ENCODE results near the gene PATJ.

The PATJ gene

DNA sequence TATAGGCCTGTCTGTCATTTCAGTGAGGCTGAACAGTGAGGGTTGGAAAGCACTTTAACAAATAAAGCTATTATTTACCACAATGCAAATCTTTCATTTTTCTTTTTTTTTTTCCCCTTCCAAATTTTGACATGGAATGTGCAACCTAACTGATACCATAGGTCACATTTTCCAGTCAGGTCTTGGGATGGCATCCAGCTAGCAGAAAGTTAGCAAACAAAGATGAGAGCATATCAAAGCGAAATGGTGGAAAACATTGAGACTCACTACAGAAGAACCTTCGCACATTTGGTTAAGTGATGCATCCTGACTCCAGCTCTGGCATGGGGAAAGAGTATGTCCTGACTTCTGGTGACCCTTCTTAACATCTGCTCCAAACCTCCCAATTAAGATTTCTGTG is 347.3 kb downstream of the PATJ start:
- no peak overlapping the region for H4K8ac ChIP-seq (ENCODE audit: low read depth, low read length)
- no peak overlapping the region for H3K9ac ChIP-seq (ENCODE audit: low read length)
- H3K4me3 ChIP-seq (ENCODE audit: low read length) = no peak overlapping the region
- no peaks in the 10 kb centered on the region for H3K79me1 ChIP-seq (ENCODE audit: low read length)
- no peak overlapping the region for H2BK15ac ChIP-seq (replicated peaks; ENCODE audit: low read depth)
- no peak overlapping the region for H2AK5ac ChIP-seq (ENCODE audit: low read length)
- H3K79me2 ChIP-seq (ENCODE audit: control insufficient read depth, insufficient read depth, low read length) = no peaks in the 10 kb centered on the region
- H3K18ac ChIP-seq (ENCODE audit: low read length) = no peak overlapping the region
- H3K36me3 ChIP-seq (ENCODE audit: control insufficient read depth, insufficient read depth, low read length) = no peaks in the 10 kb centered on the region
- H3K4me1 ChIP-seq (ENCODE audit: control insufficient read depth, low read depth, low read length) = peaks cover 4% of the 10 kb centered on the region
- no peak overlapping the region for H3K4ac ChIP-seq (ENCODE audit: low read depth, low read length)
- peak overlapping the region; percentile 81 for H3K27ac ChIP-seq (ENCODE audit: low read depth, low read length)
- peak overlapping the region; percentile 64 for H2BK120ac ChIP-seq (ENCODE audit: low read depth, low read length)
- H3K27me3 ChIP-seq (ENCODE audit: insufficient read depth, low read length, poor library complexity) = no peaks in the 10 kb centered on the region
- no CpG with 5 or more reads among the region's 2 CpGs for WGBS (ENCODE audit: extremely low coverage, insufficient coverage, low lambda C conversion rate)
- no peak overlapping the region for H4K5ac ChIP-seq (ENCODE audit: low read length)
- H3K4me2 ChIP-seq (ENCODE audit: low read length) = no peak overlapping the region
- H2BK5ac ChIP-seq (ENCODE audit: low read length) = peak overlapping the region; percentile 10
- H3K23ac ChIP-seq (ENCODE audit: low read length) = no peak overlapping the region
- no peak for DNase-seq
- H3K56ac ChIP-seq (ENCODE audit: low read length) = peak overlapping the region; percentile 25

DNA sequence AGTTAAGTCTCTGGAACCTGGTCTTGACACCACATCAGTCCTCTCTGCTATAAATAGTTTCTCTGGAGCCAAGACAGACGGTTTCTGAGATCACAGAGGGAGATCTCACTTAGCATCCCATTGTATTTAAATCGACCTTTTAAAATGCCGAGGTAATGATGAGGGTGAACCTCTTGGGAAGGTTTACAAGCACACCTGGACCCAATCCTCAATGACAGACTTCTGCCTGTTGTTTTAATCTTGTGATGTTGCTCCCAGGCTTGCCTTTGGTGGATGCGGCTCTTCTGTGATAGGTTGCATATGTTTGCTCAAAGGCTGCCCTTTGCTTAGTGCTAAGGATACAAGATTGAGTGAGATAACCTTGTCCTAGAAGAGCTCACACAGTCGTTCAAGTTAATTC is 347.7 kb downstream of the PATJ start:
- Histone ChIP-seq H3K18ac (ENCODE audit: low read length) (no peak overlapping the region), H3K79me2 (ENCODE audit: control insufficient read depth, insufficient read depth, low read length) (no peaks in the 10 kb centered on the region), H2AK5ac (ENCODE audit: low read length) (no peak overlapping the region), H4K5ac (ENCODE audit: low read length) (no peak overlapping the region), H3K36me3 (ENCODE audit: control insufficient read depth, insufficient read depth, low read length) (no peaks in the 10 kb centered on the region), H2BK120ac (ENCODE audit: low read depth, low read length) (no peak overlapping the region), H2BK15ac (replicated peaks; ENCODE audit: low read depth) (no peak overlapping the region), H3K9ac (ENCODE audit: low read length) (no peak overlapping the region), H3K23ac (ENCODE audit: low read length) (no peak overlapping the region), H3K4me3 (ENCODE audit: low read length) (no peak overlapping the region), H3K4me1 (ENCODE audit: control insufficient read depth, low read depth, low read length) (peaks cover 4% of the 10 kb centered on the region), H3K4me2 (ENCODE audit: low read length) (no peak overlapping the region), H2BK5ac (ENCODE audit: low read length) (no peak overlapping the region), H4K8ac (ENCODE audit: low read depth, low read length) (no peak overlapping the region), H3K27ac (ENCODE audit: low read depth, low read length) (no peak overlapping the region), H3K4ac (ENCODE audit: low read depth, low read length) (no peak overlapping the region), H3K27me3 (ENCODE audit: insufficient read depth, low read length, poor library complexity) (no peaks in the 10 kb centered on the region), H3K79me1 (ENCODE audit: low read length) (no peaks in the 10 kb centered on the region), H3K56ac (ENCODE audit: low read length) (no peak overlapping the region)
- DNase-seq = peak; percentile 96
- WGBS (ENCODE audit: extremely low coverage, insufficient coverage, low lambda C conversion rate) = no CpG with 5 or more reads among the region's 5 CpGs

DNA sequence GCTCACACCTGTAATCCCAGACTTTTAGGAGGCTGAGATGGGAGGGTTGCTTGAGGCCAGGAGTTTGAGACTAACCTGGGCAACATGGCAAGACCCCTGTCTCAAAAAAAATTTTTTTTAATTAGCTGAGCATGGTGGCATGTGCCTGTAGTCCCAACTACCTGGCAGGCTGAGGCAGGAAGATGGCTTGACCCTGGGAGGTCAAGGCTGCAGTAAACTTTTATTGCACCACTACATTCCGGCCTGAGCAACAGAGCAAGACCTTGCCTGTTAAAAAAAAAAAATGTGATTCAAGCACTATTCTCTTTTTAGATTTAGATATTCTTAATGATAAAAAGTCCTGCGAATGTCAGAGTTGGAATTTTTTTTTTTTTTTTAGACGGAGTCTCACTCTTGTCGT is 349.8 kb downstream of the PATJ start:
- Histone ChIP-seq H2BK5ac (ENCODE audit: low read length) (no peak overlapping the region), H2BK15ac (replicated peaks; ENCODE audit: low read depth) (no peak overlapping the region), H3K4me1 (ENCODE audit: control insufficient read depth, low read depth, low read length) (peaks cover 4% of the 10 kb centered on the region), H3K4ac (ENCODE audit: low read depth, low read length) (no peak overlapping the region), H3K27ac (ENCODE audit: low read depth, low read length) (no peak overlapping the region), H3K23ac (ENCODE audit: low read length) (no peak overlapping the region), H3K36me3 (ENCODE audit: control insufficient read depth, insufficient read depth, low read length) (no peaks in the 10 kb centered on the region), H3K9ac (ENCODE audit: low read length) (no peak overlapping the region), H3K79me1 (ENCODE audit: low read length) (no peaks in the 10 kb centered on the region), H3K79me2 (ENCODE audit: control insufficient read depth, insufficient read depth, low read length) (no peaks in the 10 kb centered on the region), H3K56ac (ENCODE audit: low read length) (no peak overlapping the region), H2AK5ac (ENCODE audit: low read length) (no peak overlapping the region), H4K5ac (ENCODE audit: low read length) (no peak overlapping the region), H3K27me3 (ENCODE audit: insufficient read depth, low read length, poor library complexity) (no peaks in the 10 kb centered on the region), H4K8ac (ENCODE audit: low read depth, low read length) (no peak overlapping the region), H2BK120ac (ENCODE audit: low read depth, low read length) (no peak overlapping the region), H3K18ac (ENCODE audit: low read length) (no peak overlapping the region), H3K4me2 (ENCODE audit: low read length) (no peak overlapping the region), H3K4me3 (ENCODE audit: low read length) (no peak overlapping the region)
- no peak for DNase-seq
- WGBS (ENCODE audit: extremely low coverage, insufficient coverage, low lambda C conversion rate) = no CpG with 5 or more reads among the region's 4 CpGs

DNA sequence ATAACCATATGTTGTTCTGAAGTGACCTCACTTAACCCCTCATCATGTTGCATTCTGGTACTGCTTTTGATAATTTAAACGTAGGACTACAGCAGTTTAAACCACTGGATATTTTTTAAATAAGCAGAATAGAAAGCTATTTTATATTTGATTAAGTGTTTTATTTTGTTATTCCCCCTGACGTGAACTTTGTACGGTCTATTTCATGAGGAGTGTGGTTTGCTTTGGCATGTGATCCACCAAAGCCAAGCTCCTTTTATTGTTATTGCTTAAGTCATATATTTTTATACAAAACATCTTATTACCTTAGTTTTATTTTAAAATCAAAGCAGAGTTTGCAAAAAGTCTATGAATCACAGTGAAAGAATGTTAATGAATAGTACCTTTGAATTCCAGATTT is 351.0 kb downstream of the PATJ start:
- Histone ChIP-seq H3K36me3 (ENCODE audit: control insufficient read depth, insufficient read depth, low read length) (no peaks in the 10 kb centered on the region), H2BK120ac (ENCODE audit: low read depth, low read length) (no peak overlapping the region), H3K27ac (ENCODE audit: low read depth, low read length) (no peak overlapping the region), H3K23ac (ENCODE audit: low read length) (no peak overlapping the region), H3K9ac (ENCODE audit: low read length) (no peak overlapping the region), H3K27me3 (ENCODE audit: insufficient read depth, low read length, poor library complexity) (no peaks in the 10 kb centered on the region), H3K18ac (ENCODE audit: low read length) (no peak overlapping the region), H3K4me3 (ENCODE audit: low read length) (no peak overlapping the region), H4K8ac (ENCODE audit: low read depth, low read length) (no peak overlapping the region), H3K4me1 (ENCODE audit: control insufficient read depth, low read depth, low read length) (peaks cover 4% of the 10 kb centered on the region), H4K5ac (ENCODE audit: low read length) (no peak overlapping the region), H3K79me1 (ENCODE audit: low read length) (no peaks in the 10 kb centered on the region), H3K79me2 (ENCODE audit: control insufficient read depth, insufficient read depth, low read length) (no peaks in the 10 kb centered on the region), H2BK15ac (replicated peaks; ENCODE audit: low read depth) (no peak overlapping the region), H3K56ac (ENCODE audit: low read length) (no peak overlapping the region), H2AK5ac (ENCODE audit: low read length) (no peak overlapping the region), H3K4ac (ENCODE audit: low read depth, low read length) (no peak overlapping the region), H2BK5ac (ENCODE audit: low read length) (no peak overlapping the region), H3K4me2 (ENCODE audit: low read length) (no peak overlapping the region)
- no peak for DNase-seq
- no CpG with 5 or more reads among the region's 3 CpGs for WGBS (ENCODE audit: extremely low coverage, insufficient coverage, low lambda C conversion rate)

DNA sequence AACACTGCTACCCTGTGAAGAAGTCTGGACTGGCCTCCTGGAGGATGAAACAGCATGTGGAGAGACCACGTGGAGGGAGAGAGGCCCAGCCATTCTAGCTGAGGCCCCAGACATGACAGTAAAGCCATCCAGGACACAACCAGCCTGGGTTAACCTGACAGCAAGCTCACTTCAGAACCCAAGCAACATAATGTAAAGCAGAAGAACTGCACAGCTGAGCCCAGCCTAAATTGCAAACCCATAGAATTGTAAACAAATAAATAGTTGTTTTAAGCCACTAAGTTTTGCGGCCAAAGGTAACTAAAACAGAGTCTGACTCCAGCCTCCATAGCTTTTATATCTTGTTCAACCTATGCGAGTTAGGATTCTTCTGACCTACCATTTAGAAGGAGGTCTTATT is 355.2 kb downstream of the PATJ start:
- H3K56ac ChIP-seq (ENCODE audit: low read length) = no peak overlapping the region
- H2BK120ac ChIP-seq (ENCODE audit: low read depth, low read length) = no peak overlapping the region
- WGBS (ENCODE audit: extremely low coverage, insufficient coverage, low lambda C conversion rate) = no CpG with 5 or more reads among the region's 3 CpGs
- no peak overlapping the region for H2BK15ac ChIP-seq (replicated peaks; ENCODE audit: low read depth)
- no peak overlapping the region for H3K9ac ChIP-seq (ENCODE audit: low read length)
- H3K23ac ChIP-seq (ENCODE audit: low read length) = no peak overlapping the region
- H4K8ac ChIP-seq (ENCODE audit: low read depth, low read length) = no peak overlapping the region
- H3K4me2 ChIP-seq (ENCODE audit: low read length) = no peak overlapping the region
- no peaks in the 10 kb centered on the region for H3K79me1 ChIP-seq (ENCODE audit: low read length)
- H2AK5ac ChIP-seq (ENCODE audit: low read length) = no peak overlapping the region
- H4K5ac ChIP-seq (ENCODE audit: low read length) = no peak overlapping the region
- H3K18ac ChIP-seq (ENCODE audit: low read length) = no peak overlapping the region
- no peaks in the 10 kb centered on the region for H3K27me3 ChIP-seq (ENCODE audit: insufficient read depth, low read length, poor library complexity)
- H3K4me3 ChIP-seq (ENCODE audit: low read length) = no peak overlapping the region
- no peak overlapping the region for H3K4ac ChIP-seq (ENCODE audit: low read depth, low read length)
- no peak for DNase-seq
- H3K27ac ChIP-seq (ENCODE audit: low read depth, low read length) = no peak overlapping the region
- no peaks in the 10 kb centered on the region for H3K36me3 ChIP-seq (ENCODE audit: control insufficient read depth, insufficient read depth, low read length)
- H2BK5ac ChIP-seq (ENCODE audit: low read length) = no peak overlapping the region
- no peaks in the 10 kb centered on the region for H3K79me2 ChIP-seq (ENCODE audit: control insufficient read depth, insufficient read depth, low read length)
- no peaks in the 10 kb centered on the region for H3K4me1 ChIP-seq (ENCODE audit: control insufficient read depth, low read depth, low read length)

DNA sequence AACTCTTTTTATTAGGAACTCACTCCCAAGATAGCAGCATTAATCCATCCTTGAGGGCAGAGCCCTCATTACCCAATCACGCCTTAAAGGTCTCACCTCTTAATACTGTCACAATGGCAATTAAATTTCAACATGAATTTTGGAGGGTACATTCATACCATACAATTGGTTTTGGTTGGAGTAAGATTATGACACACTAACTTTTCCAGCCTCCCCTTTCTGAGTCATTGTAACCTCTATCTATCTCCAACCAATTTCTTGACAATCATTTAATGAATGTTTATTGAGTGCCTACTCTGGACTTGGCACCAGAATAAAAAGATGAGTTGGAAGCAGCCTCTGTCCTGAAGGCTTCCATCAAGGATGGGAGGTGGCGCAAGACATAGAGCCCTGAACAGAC is 358.2 kb downstream of the PATJ start:
- H2BK120ac ChIP-seq (ENCODE audit: low read depth, low read length) = no peak overlapping the region
- no peak overlapping the region for H2AK5ac ChIP-seq (ENCODE audit: low read length)
- no peak overlapping the region for H3K4me3 ChIP-seq (ENCODE audit: low read length)
- no peak overlapping the region for H3K18ac ChIP-seq (ENCODE audit: low read length)
- no peak overlapping the region for H4K8ac ChIP-seq (ENCODE audit: low read depth, low read length)
- H3K79me1 ChIP-seq (ENCODE audit: low read length) = no peaks in the 10 kb centered on the region
- H3K9ac ChIP-seq (ENCODE audit: low read length) = no peak overlapping the region
- no peak overlapping the region for H3K27ac ChIP-seq (ENCODE audit: low read depth, low read length)
- H3K4ac ChIP-seq (ENCODE audit: low read depth, low read length) = no peak overlapping the region
- peaks cover 3% of the 10 kb centered on the region for H3K4me1 ChIP-seq (ENCODE audit: control insufficient read depth, low read depth, low read length)
- no peak overlapping the region for H3K56ac ChIP-seq (ENCODE audit: low read length)
- H3K36me3 ChIP-seq (ENCODE audit: control insufficient read depth, insufficient read depth, low read length) = no peaks in the 10 kb centered on the region
- H3K4me2 ChIP-seq (ENCODE audit: low read length) = no peak overlapping the region
- no peak overlapping the region for H2BK5ac ChIP-seq (ENCODE audit: low read length)
- H3K27me3 ChIP-seq (ENCODE audit: insufficient read depth, low read length, poor library complexity) = no peaks in the 10 kb centered on the region
- DNase-seq = no peak
- no peak overlapping the region for H4K5ac ChIP-seq (ENCODE audit: low read length)
- no peaks in the 10 kb centered on the region for H3K79me2 ChIP-seq (ENCODE audit: control insufficient read depth, insufficient read depth, low read length)
- WGBS (ENCODE audit: extremely low coverage, insufficient coverage, low lambda C conversion rate) = no CpG with 5 or more reads among the region's 2 CpGs
- no peak overlapping the region for H3K23ac ChIP-seq (ENCODE audit: low read length)
- no peak overlapping the region for H2BK15ac ChIP-seq (replicated peaks; ENCODE audit: low read depth)
